Measurements from ENCODE around the gene RABGGTA. TPM values are rescaled to one million over a fixed set of nuclear protein-coding genes. Genes with fewer than 3 reads are reported as not detected.
A peak's percentile ranks its signal among the peaks of the same experiment; 100 is the strongest.

The RABGGTA gene
- polyA plus RNA-seq, 3 donors = 34.5 to 125 (median 35.4) TPM

GRCh38 chr14:24311837-24312615 lies 40.6 kb upstream of the RABGGTA start:
- peaks cover 0 to 2% (median 0%) of the 10 kb centered on the region in 7 donors for H3K9me3 Mint-ChIP-seq
- peak overlapping the region; percentile 93 for H3K4me2 ChIP-seq (replicated peaks; ENCODE audit: extremely low read depth, low read length, poor library complexity, severe bottlenecking)
- H3K4me1 ChIP-seq (ENCODE audit: control insufficient read depth in 1 of 2, insufficient read depth in 2 of 2, low read length in 2 of 2) = peaks cover 87 to 96% of the 10 kb centered on the region in 2 donors
- WGBS (ENCODE audit: insufficient coverage) = no CpG with 5 or more reads among the region's 1 CpG
- peak overlapping the region; percentile 67 for H3K9ac ChIP-seq (ENCODE audit: insufficient read depth, low read length, poor library complexity, severe bottlenecking)
- intact Hi-C loops (cut with micrococcal nuclease) = loop anchor here in 1 of 2 donors (5.0 kb wide), 2 partner anchors 35 to 80 kb away; partner anchors contain the start of genes GMPR2 and NEDD8
- no peaks in the 10 kb centered on the region for H3K27me3 Mint-ChIP-seq (ENCODE audit: low read depth in 3 of 3)
- peak; percentile 65 to 90 (median 88) for DNase-seq
- H3K4me3 ChIP-seq (replicated peaks in 1 of 3; ENCODE audit: low read depth in 2 of 3, low read length in 3 of 3) = peak overlapping the region; percentile 51 to 84 (median 57)
- peak overlapping the region; percentile 95 to 99 (median 98) for H3K27ac Mint-ChIP-seq
- peaks cover 12 to 22% of the 10 kb centered on the region in 2 donors for H3K36me3 ChIP-seq (replicated peaks in 1 of 2; ENCODE audit: control insufficient read depth in 1 of 2, insufficient read depth in 2 of 2, low read length in 2 of 2)
- H3K27me3 ChIP-seq (ENCODE audit: control insufficient read depth in 2 of 2, insufficient read depth in 2 of 2, low read length in 2 of 2) = no peaks in the 10 kb centered on the region
- TF ChIP-seq CTCF (IDR thresholded peaks at IDR 0.05) = no peak
- H3K4me3 Mint-ChIP-seq = peak overlapping the region; percentile 81 to 95
- no peaks in the 10 kb centered on the region for H3K9me3 ChIP-seq (replicated peaks in 1 of 2; ENCODE audit: control insufficient read depth in 1 of 2, insufficient read depth in 1 of 2, low read length in 2 of 2)
- peaks cover 41% of the 10 kb centered on the region for H4K20me1 ChIP-seq (ENCODE audit: insufficient read depth, low read length)
- peaks cover 81% of the 10 kb centered on the region for H3K79me2 ChIP-seq (ENCODE audit: insufficient read depth, low read length)
- H3K27ac ChIP-seq (ENCODE audit: low read depth in 1 of 2, low read length in 2 of 2) = peak overlapping the region; percentile 85 to 89
- H2AFZ ChIP-seq (ENCODE audit: insufficient read depth, low read depth, low read length, poor library complexity, severe bottlenecking) = peak overlapping the region; percentile 80
- H3K4me1 Mint-ChIP-seq = peaks cover 85% of the 10 kb centered on the region
- peaks cover 37 to 47% of the 10 kb centered on the region in 2 donors for H3K36me3 Mint-ChIP-seq

- Mint-ChIP-seq H3K4me3 (peak within 1 kb of the TSS; percentile 81 to 95), H3K36me3 (peaks cover 43 to 52% of the 10 kb centered on the region in 2 donors), H3K9me3 (peaks cover 0 to 2% (median 0%) of the 10 kb centered on the region in 7 donors), H3K27ac (peak within 1 kb of the TSS; percentile 95 to 99 (median 98)), H3K27me3 (ENCODE audit: low read depth in 3 of 3) (no peaks in the 10 kb centered on the region), H3K4me1 (peaks cover 81% of the 10 kb centered on the region)
- Histone ChIP-seq H3K79me2 (ENCODE audit: insufficient read depth, low read length) (peaks cover 88% of the 10 kb centered on the region), H3K27me3 (ENCODE audit: control insufficient read depth in 2 of 2, insufficient read depth in 2 of 2, low read length in 2 of 2) (no peaks in the 10 kb centered on the region), H3K4me3 (replicated peaks in 1 of 3; ENCODE audit: low read depth in 2 of 3, low read length in 3 of 3) (peak within 1 kb of the TSS; percentile 51 to 84 (median 57)), H2AFZ (ENCODE audit: insufficient read depth, low read depth, low read length, poor library complexity, severe bottlenecking) (peak within 1 kb of the TSS; percentile 80), H3K9me3 (replicated peaks in 1 of 2; ENCODE audit: control insufficient read depth in 1 of 2, insufficient read depth in 1 of 2, low read length in 2 of 2) (no peaks in the 10 kb centered on the region), H3K27ac (ENCODE audit: low read depth in 1 of 2, low read length in 2 of 2) (peak within 1 kb of the TSS; percentile 85 to 89), H3K4me1 (ENCODE audit: control insufficient read depth in 1 of 2, insufficient read depth in 2 of 2, low read length in 2 of 2) (peaks cover 78 to 85% of the 10 kb centered on the region in 2 donors), H3K36me3 (replicated peaks in 1 of 2; ENCODE audit: control insufficient read depth in 1 of 2, insufficient read depth in 2 of 2, low read length in 2 of 2) (peaks cover 23 to 33% of the 10 kb centered on the region in 2 donors), H3K4me2 (replicated peaks; ENCODE audit: extremely low read depth, low read length, poor library complexity, severe bottlenecking) (peak within 1 kb of the TSS; percentile 93), H3K9ac (ENCODE audit: insufficient read depth, low read length, poor library complexity, severe bottlenecking) (peak within 1 kb of the TSS; percentile 67), H4K20me1 (ENCODE audit: insufficient read depth, low read length) (peaks cover 44% of the 10 kb centered on the region)
- WGBS (ENCODE audit: insufficient coverage) = 8% methylated on average over 99 of the region's 99 CpGs
- peak; percentile 45 for TF ChIP-seq CTCF (IDR thresholded peaks at IDR 0.05)
- peak; percentile 41 to 68 (median 55) for DNase-seq
- intact Hi-C loops (cut with micrococcal nuclease) = loop anchor here in 1 of 2 donors (5.0 kb wide), 2 partner anchors 34 to 79 kb away; partner anchors contain the start of genes GMPR2 and NEDD8
These were observed 39.5 kb upstream of the RABGGTA start, which contains the start of gene LTB4R for GRCh38 chr14:24310646-24311604. TSS of gene LTB4R (plus strand) at chr14:24311502. CDS start at chr14:24315652, 4,150 bp downstream.
